Peyer's patch (tissue), 4 donors: Measurements from ENCODE around the gene TTC34.
"Not testable (repeated sequence)": the region's sequence is repeated elsewhere in the genome, so short reads cannot be mapped to it uniquely, and the experiment has no call there.

Experiments
- POLR2A ChIP-seq, 2 donors: fragments of 450-650 bp; IDR thresholded peaks; one replicate each; pipeline ENCODE4 v1.5.1; 2017; ENCODE audit warnings: antibody characterized with exemption in 2 of 2, mild to moderate bottlenecking in 2 of 2, moderate library complexity in 2 of 2
- TF ChIP-seq, protein P1 (sequence below), 6 experiments: fragments of 450-650 bp in 4 of 6; fragments of 200-600 bp in 2 of 6; sonication (generic) in 1 of 6; IDR thresholded peaks; one replicate each; pipeline ENCODE4 v1.5.1; 2017 to 2019; ENCODE audit warnings: antibody characterized with exemption in 6 of 6, mild to moderate bottlenecking in 3 of 6, moderate library complexity in 1 of 6

DNA sequence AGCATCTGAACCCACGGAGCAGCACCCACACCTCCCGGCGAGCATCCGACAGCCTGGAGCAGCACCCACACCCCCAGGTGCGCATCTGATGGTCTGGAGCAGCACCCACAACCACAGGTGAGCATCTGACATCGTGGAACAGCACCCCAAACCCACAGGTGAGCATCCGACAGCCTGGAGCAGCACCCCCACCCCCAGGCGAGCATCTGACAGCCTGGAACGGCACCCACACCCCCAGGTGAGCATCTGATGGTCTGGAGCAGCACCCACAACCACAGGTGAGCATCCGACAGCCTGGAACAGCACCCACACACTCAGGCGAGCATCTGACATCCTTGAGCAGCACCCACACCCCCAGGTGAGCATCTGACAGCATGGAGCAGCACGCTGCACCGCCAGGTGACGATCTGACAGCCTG lies 114.3 kb downstream of the TTC34 start:
- TF ChIP-seq, protein P1, sequence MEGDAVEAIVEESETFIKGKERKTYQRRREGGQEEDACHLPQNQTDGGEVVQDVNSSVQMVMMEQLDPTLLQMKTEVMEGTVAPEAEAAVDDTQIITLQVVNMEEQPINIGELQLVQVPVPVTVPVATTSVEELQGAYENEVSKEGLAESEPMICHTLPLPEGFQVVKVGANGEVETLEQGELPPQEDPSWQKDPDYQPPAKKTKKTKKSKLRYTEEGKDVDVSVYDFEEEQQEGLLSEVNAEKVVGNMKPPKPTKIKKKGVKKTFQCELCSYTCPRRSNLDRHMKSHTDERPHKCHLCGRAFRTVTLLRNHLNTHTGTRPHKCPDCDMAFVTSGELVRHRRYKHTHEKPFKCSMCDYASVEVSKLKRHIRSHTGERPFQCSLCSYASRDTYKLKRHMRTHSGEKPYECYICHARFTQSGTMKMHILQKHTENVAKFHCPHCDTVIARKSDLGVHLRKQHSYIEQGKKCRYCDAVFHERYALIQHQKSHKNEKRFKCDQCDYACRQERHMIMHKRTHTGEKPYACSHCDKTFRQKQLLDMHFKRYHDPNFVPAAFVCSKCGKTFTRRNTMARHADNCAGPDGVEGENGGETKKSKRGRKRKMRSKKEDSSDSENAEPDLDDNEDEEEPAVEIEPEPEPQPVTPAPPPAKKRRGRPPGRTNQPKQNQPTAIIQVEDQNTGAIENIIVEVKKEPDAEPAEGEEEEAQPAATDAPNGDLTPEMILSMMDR (IDR thresholded peaks at IDR 0.05) = not testable (repeated sequence)
- TF ChIP-seq POLR2A (IDR thresholded peaks at IDR 0.05) = not testable (repeated sequence)
